GM04504 (cell line): ENCODE measurements around the gene CISH.
A peak's percentile ranks its signal among the peaks of the same experiment; 100 is the strongest.

Experiments used
- DNase-seq: peaks from one replicate; pipeline ENCODE4 v3.0.0-alpha.2; 2012; ENCODE audit warnings: low read depth

The CISH gene

DNA sequence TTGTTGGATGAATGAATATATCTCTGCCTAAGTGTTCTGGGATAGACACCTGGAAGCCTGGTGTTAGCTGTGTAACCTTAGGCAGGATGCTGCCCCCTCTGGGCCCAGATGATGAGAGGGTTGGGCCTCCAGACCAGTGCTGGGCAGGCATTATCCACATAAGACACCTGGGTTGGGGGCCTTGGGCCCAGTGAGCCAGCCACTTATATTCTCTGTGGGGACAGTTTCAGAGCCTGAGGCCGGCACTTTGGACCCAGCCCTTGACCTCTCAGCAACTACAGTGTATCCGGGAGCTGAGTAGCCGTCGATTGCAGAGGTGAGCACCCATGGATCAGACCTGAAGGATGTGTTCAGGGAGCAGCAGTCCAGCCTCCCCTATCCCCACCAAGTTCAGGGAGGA, 40.1 kb downstream of the CISH start:
- DNase-seq: no peak

DNA sequence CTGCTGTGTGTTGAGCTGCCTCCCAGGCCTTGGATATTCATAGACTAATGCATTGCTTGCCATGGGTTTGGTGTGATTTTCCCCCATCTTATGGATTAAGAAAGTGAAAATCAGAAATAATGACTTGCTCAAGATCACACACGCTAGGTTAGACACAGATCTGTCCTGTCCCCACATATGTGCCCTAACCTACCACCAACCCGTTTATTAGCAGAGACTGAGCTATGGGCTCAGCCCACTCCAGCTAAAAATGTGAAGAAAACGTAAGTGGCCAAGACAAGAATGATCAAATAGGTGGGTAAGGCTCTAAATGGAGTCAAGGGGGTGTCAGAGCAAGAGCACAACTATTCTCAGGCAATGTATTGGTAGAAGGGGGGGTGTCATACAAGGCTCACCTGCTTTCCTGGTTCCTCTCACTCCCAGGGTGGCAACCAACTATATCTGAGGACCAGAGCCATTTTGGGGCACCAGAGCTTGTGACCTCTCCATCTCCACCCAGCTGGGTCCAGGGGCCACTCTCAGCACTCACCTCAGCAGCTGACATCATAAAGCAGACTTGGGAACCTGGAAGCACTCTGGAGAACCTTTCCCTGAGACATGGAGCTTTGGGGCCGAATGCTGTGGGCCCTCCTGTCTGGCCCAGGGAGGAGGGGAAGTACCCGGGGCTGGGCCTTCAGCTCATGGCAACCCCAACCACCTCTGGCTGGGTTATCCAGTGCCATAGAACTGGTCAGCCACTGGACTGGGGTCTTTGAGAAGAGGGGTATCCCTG, 40.9 kb downstream of the CISH start:
- no peak for DNase-seq

DNA sequence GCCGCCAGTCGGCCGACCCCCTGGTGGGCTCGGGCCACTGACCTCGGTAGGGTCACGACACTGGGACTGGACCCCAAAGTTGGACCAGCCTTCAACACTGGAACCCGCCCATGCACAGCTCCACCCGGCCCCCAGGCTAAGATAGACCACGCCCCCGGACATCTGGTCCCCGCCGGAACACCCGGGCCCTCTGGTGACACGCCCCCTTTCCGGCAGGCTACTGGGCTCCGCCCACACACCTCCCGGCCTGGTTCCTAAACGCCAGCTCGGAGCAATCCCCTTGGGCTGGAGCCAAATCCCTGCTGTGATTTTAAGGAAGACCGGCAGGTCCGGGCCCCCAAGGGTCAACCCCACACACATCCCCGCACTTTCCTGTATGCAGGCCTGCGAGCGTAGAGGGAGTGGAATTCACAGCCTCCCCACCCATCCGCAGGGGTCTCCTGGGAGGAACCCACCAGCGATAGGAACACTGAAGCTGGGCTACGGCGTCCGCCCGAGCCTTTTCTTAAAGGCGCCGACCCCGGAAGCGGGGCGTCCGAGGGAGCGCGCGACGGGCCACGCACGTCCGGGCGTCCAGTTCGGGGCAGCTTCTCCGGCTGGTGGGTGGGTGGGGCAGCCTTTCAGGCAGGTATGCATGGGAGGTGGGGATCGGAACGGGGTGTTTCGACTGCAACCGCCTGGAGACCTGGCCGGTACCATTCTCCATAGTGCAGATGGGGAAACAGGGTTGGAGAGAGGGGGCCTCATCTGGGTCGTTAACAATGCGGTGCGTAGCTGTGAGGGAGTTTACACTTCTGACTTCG, 42.4 kb downstream of the CISH start, which contains the start of gene HEMK1:
HEMK1 (plus strand) TSS at position 576 of the 803 bp plus-strand sequence. CDS start 1,583 bp downstream, outside the sequence.
- DNase-seq: peak; percentile 91

DNA sequence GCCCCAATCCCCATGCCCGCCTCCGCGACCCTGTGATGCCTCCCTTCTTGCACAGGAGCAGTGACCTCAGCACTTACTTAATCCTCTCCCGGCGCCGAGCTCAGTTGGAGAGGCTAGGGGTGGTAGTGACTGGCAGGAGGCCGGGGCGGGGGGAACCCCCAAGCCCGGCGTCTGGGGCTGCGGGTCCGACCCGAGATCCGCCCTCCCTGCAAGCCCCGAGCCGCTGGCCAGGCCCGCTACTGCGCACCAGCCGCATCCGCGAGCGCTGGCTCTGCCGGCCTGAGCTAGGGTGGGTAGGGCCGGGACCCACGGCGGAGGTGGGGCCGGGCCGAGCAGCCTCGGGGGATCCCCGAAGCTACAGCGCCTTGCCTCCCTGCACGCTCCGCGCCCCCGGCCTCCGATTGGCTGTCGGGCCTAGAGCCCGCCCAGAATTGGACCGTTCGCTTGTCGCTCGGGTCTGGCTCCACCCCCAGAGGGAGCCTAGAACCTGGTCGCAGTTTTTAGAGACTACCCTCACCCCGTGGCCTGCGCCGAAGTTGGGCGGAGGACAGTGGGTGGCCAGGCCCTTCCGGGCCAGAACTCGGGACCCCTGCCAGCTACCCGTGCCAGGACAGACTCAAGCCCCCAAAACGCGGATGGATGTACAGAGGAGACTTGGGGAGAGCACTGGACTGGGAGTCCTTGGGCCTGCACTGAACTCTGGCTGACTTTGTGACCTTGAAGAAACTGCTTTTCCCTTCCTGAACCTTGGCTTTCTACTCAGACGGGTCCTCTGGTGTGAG, 44.0 kb downstream of the CISH start, which contains the start of gene C3orf18:
C3orf18 (minus strand) TSS at position 362 of the 782 bp plus-strand sequence. CDS start 2,048 bp downstream, outside the sequence.
- DNase-seq: peak; percentile 74

DNA sequence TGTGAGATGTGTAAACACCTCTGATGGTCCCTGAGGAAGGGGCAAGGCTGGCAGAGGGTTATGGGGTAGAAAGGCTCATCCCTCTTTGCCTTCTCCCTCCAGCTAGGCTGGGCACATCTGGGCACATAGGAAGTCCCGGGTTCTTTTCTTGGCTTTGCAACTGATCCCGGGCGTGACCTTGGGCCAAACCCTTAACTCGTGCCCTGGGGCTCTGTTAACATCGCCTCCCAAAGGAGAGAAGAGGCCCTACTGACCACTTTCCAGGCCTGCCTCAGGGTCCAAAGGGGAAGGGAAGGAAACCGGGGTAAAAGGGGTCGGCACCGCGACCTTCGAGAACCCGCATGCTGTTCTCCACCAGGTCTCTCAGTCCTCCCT, 44.6 kb downstream of the CISH start:
- no peak for DNase-seq

DNA sequence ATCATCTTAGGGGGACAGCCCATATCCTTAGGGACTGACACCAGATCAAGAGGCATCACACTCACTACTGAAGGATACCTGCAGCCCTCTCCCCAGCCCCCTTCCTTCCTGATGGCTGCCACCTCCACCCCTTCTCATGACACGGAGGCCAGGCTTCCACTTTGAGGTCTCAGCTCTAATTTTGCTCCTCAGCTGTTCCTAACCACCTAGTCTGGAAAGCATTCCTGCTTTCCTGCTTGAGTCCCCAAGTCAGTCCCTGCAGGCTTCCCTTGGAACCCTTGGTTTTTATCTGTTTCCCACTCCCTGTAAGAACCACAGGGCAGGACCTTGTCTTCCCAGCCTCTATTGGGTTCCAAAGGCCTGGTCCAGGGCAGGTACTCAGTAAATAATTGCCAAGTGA, 47.3 kb downstream of the CISH start:
- no peak for DNase-seq

DNA sequence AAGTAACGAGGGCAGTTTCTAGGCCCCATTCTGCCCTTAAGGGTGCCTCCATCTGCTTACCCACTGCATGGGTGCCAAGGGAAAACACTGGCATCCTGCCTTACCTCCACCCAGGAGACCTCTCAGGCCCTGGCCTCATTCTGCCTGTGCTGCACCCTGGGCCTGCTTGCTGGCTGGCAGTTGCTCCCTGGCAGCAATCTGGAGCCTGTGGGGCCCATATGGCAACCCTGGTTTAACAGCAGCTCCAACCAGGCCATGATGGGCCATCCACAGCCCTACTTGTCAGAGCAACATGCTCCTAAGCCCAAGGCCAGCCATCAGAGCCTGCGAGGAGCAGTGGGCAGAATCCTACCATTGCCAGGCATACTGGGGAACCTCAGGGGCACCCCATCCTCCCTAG, 47.7 kb downstream of the CISH start:
- no peak for DNase-seq

DNA sequence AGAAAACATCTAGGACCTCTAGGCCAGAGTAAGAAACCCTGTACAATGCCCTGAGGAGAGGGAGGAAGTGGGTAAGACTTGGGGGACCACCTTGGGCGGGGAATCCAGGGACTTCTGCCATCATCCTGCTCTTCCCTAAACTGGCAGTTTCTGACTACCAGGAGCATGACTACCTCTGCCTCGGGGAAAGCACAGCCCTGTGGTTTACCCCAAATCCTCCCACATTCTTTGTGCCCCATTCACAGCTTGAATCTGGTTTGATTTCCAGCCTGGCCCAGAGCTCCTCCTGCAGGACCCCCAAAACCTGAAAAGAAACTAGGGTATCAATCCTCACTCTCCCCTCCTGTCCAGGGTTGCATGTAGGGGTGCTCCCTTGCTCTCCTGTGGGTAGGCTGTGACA, 48.7 kb downstream of the CISH start:
- peak; percentile 63 for DNase-seq

DNA sequence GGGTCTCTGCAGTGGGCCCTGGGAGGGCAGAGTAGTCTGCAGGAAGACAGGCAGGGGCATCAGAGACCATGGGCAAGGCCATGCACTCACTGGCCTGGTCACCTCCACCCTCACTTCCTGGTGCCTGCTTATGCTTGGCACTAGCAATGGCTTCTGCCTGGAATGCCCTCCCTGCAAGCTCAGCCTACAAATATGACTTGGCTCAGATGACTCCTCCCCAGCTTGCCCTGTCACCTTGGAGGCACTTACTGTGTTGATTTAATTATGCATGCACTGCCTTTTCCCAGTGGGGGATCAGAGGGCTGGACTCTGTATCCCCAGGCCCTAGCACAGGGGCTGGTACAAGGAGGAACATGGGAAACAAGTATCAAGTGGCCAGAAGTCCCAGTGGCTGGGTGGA, 51.9 kb downstream of the CISH start:
- DNase-seq: no peak

DNA sequence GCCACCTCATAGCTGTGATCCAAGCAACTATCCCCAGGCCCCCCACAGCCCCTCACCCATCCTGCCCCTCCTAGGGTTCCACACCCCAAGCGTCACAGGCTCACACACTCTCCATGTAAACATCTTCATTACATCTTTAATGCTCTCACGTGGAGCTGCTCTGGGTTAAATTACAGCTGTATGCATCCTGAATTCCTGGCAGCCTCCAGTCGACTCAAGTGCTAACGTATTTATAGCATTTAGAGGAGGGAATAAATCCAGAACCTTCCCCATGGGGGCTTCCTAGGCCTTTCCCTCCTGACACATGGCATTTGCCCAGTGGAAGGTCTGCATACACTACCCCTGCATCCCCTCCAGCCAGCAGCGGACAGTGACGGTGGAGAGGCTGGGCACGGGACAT, 53.7 kb downstream of the CISH start:
- DNase-seq: no peak

DNA sequence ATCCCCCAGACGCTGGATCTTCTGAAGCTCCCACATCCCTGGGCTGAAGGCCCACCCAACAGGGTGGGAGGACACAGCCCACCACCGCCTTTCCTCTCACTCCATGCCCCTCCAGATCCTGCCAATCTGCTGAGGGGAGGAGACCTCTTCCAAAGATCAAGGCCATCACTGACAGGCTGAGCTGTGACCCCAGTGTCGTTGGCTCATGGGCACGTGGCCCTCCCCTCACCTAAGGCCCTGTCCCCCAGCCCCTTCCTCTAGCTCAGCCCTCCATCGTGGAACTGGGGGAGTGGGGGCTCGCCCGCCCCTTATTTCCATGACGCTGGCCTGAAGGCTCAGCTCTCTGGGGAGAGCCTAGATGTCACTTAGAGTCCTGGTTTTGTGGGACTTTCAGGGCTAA, 54.5 kb downstream of the CISH start:
- DNase-seq: no peak
